Subcutaneous adipose tissue (tissue), 4 donors: ENCODE results near the gene VAV2. TPM values are rescaled to one million over a fixed set of nuclear protein-coding genes. Genes with fewer than 3 reads are reported as not detected.

Experiments used
- total RNA-seq, 4 donors: library from RNA; depleted of rRNA; stranded (reverse); fragments of >200 nt; gene quantifications; one replicate each; pipeline ENCODE4 v1.1.0, GENCODE V29; 2016
- TF ChIP-seq, protein P1 (sequence below): fragments of 450-650 bp; IDR thresholded peaks from one replicate; pipeline ENCODE4 v1.5.1; 2016; ENCODE audit warnings: low read depth, mild to moderate bottlenecking, control low read depth, antibody characterized with exemption, moderate library complexity

Gene VAV2
- total RNA-seq, 4 donors from 2014 or later, result 3.6 to 6.8 (median 4.8) TPM

DNA sequence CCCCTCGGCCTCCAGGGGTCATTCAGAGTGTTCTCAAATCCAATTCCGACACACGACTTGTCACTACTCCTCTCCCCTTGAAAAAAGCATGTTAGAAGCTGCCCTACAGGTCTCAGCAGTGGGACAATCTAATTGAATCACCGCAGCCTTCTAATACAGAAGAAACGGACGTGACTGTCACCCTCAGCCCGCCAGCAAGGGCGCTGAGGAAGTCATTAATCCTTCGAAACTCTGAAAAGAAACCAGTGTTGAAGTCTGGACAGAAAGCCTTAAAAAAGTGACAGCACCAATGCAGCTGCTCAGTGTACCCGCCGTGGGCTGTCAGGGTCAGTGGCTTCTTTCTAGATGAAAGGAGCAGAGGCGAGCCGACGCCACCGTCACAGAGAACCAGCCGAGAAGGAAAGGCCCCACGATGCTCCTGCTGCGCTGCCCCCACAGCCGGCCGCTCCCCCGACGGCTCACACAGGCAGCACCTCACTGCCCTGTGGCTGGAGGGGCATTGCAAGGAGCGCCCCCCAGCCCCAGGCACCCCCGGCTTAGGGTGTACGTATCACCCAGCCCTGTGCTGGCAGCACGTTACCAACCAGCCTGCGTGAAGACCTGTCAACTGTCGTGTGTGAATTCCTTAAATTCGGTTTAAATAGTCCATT lies 38.8 kb upstream of the VAV2 start:
- TF ChIP-seq, protein P1, sequence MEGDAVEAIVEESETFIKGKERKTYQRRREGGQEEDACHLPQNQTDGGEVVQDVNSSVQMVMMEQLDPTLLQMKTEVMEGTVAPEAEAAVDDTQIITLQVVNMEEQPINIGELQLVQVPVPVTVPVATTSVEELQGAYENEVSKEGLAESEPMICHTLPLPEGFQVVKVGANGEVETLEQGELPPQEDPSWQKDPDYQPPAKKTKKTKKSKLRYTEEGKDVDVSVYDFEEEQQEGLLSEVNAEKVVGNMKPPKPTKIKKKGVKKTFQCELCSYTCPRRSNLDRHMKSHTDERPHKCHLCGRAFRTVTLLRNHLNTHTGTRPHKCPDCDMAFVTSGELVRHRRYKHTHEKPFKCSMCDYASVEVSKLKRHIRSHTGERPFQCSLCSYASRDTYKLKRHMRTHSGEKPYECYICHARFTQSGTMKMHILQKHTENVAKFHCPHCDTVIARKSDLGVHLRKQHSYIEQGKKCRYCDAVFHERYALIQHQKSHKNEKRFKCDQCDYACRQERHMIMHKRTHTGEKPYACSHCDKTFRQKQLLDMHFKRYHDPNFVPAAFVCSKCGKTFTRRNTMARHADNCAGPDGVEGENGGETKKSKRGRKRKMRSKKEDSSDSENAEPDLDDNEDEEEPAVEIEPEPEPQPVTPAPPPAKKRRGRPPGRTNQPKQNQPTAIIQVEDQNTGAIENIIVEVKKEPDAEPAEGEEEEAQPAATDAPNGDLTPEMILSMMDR, result no peak

DNA sequence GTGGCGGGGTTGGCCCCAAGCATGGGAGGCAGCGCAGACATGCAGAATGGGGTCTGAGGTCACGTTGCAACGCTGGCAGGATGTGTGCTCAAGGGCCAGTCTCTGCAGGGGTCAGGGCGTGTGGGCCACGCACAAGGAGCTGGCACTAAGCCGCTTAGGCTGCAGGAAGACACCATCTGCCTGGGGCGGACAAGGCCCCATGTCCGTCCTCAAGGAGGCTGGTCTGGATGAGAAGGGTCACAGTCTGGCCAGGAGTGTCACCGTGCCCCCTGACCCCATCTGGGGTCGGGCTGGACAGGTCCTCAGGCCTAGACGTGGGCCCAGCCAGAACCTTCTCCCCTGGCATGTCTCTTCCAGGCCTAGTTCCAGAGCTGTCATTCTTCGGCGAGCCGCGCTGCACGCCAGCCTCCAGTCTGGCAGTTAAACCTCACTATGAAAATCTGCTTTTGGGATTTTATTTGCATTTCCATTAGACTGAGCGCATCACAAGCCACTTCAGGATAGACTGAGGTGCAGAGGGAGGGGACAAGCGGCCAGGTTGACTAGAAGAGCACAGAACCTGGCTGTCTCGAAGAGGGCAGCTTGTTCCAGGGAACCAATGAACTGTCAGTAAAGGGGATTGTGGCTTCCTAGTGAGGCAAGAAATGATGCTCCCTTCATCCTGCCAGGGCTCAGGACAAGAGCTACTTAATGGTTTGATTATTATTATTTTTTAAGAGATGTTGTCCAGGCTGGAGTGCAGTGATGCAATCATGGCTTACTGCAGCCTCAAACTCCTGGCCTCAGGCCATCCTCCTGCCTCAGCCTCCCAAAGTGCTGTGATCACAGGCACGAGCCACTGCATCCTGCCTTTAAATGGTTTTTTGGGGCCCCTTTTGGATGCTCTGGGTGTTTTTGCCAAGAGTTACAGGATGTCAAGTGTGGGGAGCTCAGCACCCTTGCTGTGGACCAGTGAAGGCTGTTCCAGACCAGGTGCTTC lies 37.4 kb upstream of the VAV2 start:
- TF ChIP-seq, protein P1, result no peak

DNA sequence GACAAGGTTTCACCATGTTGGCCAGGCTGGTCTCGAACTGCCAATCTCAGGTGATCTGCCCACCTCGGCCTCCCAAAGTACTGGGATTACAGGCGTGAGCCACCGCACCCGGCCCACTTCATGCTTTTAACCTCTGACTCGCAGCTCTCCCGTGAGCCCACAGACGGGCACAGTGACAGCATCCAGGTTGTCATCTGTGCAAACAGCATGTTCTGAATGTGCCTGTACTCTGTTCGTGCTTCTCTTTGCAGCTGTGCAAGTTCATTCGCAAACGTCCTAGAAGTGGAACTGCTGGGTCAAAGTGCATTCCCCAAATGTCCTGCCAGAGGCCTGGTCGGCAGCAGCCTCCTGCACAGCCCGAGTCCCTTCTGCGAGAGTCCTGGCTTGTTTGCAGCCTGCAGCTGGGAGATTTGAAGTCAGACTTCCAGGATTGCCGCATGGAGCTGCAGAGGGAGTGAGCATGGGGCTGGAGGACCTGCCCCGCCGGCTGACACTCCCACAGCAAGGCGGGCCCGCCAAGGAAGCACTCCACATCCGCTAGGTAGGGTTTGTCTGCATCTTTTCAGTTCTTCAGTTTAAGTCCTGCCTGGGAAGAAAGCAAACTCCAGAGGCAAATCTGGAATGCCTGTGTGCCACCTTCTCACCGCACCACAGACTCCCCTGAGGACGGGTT lies 36.6 kb upstream of the VAV2 start:
- TF ChIP-seq, protein P1, result no peak

DNA sequence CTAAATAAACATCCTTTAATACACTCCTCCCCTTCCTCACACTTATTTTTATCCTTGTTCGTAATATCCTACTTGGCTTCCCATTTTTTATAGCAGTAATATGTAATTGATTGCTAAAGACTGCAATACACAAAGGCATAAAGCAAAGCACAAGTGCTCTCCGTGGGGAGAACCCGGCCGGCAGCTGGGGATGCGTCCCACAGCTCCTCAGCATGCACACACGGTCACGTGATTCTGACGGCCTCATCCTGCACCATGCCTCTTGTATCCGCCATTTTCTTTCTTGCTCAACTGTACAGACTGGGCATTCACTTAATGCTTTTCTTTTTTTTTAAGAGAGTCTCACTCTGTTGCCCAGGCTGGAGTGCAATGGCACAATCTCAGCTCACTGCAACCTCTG lies 36.0 kb upstream of the VAV2 start:
- TF ChIP-seq, protein P1, result no peak

DNA sequence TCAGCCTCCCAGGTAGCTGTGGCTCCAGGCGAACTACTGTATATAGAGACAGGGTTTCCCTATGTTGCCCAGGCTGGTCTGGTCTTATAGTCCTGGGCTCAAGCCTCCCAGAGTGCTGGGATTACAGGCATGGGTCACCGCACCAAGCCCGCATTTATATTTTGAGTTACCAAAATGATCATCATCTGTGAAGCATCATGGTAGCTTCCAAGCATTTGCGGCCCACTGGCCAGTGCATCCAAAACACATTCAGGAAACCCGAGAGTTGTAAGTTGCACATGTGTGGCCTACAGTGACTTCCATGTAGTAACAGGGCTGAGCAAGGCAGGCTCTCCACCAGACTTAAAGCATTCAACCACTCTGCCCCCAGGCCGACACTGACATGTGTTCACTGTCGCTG lies 35.4 kb upstream of the VAV2 start:
- TF ChIP-seq, protein P1, result no peak

DNA sequence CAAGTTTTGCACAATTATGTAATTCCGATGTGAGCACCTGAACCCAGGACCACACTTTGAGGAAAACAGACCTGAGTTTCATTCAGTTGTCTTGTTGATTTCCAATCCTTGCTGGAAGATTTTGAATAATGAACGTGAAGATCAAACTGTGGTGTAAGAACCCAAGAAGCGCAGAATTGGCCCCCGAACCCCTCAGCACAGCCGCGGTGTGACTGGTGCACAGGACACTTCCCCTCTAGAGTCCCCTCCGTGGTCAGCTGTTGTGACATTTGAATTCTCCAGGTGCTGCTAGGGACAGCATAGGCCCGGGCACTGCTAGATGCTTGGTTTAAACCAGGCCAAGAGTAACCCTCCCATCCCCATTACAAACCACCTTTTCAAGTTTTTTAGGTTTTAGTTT lies 34.9 kb upstream of the VAV2 start:
- TF ChIP-seq, protein P1, result no peak

DNA sequence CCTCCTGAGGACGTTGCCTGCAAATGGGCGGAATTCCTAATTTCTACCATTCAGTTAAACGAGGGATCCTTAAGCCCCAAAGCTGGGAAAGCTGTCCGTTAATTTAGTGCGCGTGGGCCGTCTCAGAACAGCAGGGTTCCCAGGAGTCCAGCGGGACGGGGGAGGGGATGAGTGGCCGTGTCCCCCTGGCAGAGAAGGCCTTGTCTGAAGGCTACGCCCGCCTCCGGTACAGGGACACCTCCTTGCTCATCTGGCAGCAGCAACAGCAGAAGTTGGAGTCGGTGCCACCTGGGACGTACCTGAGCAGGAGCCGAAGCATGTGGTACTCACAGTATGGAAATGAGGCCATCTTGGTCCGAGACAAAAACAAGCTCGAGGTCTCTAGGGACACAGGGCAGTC lies 34.5 kb upstream of the VAV2 start:
- TF ChIP-seq, protein P1, result no peak
